Astrocyte (in vitro differentiated cells and primary cell): Measurements from ENCODE around the gene EGFR. TPM values are rescaled to one million over a fixed set of nuclear protein-coding genes. Genes with fewer than 3 reads are reported as not detected.

ENCODE experiments used
- DNase-seq: peaks from one replicate; pipeline ENCODE4 v3.0.0-alpha.2; 2010; ENCODE audit warnings: low read depth
- FAIRE-seq: peaks from 2 replicates; lab custom pipeline; 2011; peaks lifted over from hg19 to GRCh38; lab: Jason Lieb, UNC
- H2AFZ ChIP-seq: 2 replicates; pipeline ENCODE4 v1.6.0; 2012; ENCODE audit warnings: low read depth, low read length, inconsistent platforms
- H3K27ac ChIP-seq: 2 replicates; pipeline ENCODE4 v1.5.1; 2011; ENCODE audit warnings: low read depth, low read length, inconsistent platforms
- H3K27me3 ChIP-seq: 2 replicates; pipeline ENCODE4 v1.6.0; 2011; ENCODE audit warnings: low read length, inconsistent platforms; ENCODE audit not compliant: insufficient read depth
- H3K36me3 ChIP-seq: 2 replicates; pipeline ENCODE4 v1.5.1; 2011; ENCODE audit warnings: low read length, inconsistent platforms; ENCODE audit not compliant: insufficient read depth
- H3K4me1 ChIP-seq: 2 replicates; pipeline ENCODE4 v1.5.1; 2011; ENCODE audit warnings: low read length, inconsistent platforms; ENCODE audit not compliant: insufficient read depth
- H3K4me2 ChIP-seq: 2 replicates; pipeline ENCODE4 v1.6.0; 2012; ENCODE audit warnings: low read length, inconsistent platforms
- H3K4me3 ChIP-seq: 2 replicates; pipeline ENCODE4 v1.5.1; 2011; ENCODE audit warnings: low read depth, mild to moderate bottlenecking, low read length, inconsistent platforms; ENCODE audit not compliant: insufficient read depth
- H3K79me2 ChIP-seq: 2 replicates; pipeline ENCODE4 v1.6.0; 2012; ENCODE audit warnings: mild to moderate bottlenecking, low read length, inconsistent platforms; ENCODE audit not compliant: insufficient read depth
- H3K9ac ChIP-seq: 2 replicates; pipeline ENCODE4 v1.6.0; 2012; ENCODE audit warnings: mild to moderate bottlenecking, low read length, inconsistent platforms
- H3K9me3 ChIP-seq: 2 replicates; pipeline ENCODE4 v1.5.1; 2012; ENCODE audit warnings: low read depth, mild to moderate bottlenecking, low read length, inconsistent platforms; ENCODE audit not compliant: insufficient read depth
- H4K20me1 ChIP-seq: 2 replicates; pipeline ENCODE4 v1.6.0; 2012; ENCODE audit warnings: low read length, inconsistent platforms; ENCODE audit not compliant: insufficient read depth
- H3K27ac Mint-ChIP-seq: one replicate; pipeline ENCODE4 v1.8.0; 2021; ENCODE audit warnings: mild to moderate bottlenecking, mixed read lengths; ENCODE audit not compliant: unreplicated experiment
- H3K27me3 Mint-ChIP-seq: one replicate; pipeline ENCODE4 v1.8.0; 2021; ENCODE audit warnings: low read depth, mixed read lengths; ENCODE audit not compliant: unreplicated experiment
- H3K36me3 Mint-ChIP-seq: one replicate; pipeline ENCODE4 v1.8.0; 2021; ENCODE audit warnings: low read depth, mixed read lengths; ENCODE audit not compliant: unreplicated experiment
- H3K4me1 Mint-ChIP-seq: one replicate; pipeline ENCODE4 v1.8.0; 2021; ENCODE audit warnings: low read depth, mixed read lengths; ENCODE audit not compliant: unreplicated experiment
- H3K4me3 Mint-ChIP-seq: one replicate; pipeline ENCODE4 v1.8.0; 2021; ENCODE audit warnings: mild to moderate bottlenecking, moderate library complexity, mixed read lengths; ENCODE audit not compliant: unreplicated experiment
- H3K9me3 Mint-ChIP-seq: one replicate; pipeline ENCODE4 v1.8.0; 2021; ENCODE audit warnings: mild to moderate bottlenecking, mixed read lengths; ENCODE audit not compliant: unreplicated experiment
- EZH2 ChIP-seq: IDR thresholded peaks from 2 replicates; pipeline ENCODE4 v1.6.1; 2012; ENCODE audit warnings: mild to moderate bottlenecking, low read length, inconsistent platforms; ENCODE audit not compliant: insufficient read depth
- total RNA-seq: library from RNA; stranded (reverse); gene quantifications from 2 replicates; pipeline ENCODE4 v1.2.1, GENCODE V29; 2021
- TF ChIP-seq, protein P1 (sequence below): IDR thresholded peaks from 2 replicates; pipeline ENCODE4 v1.5.1; 2011; ENCODE audit warnings: low read depth, mild to moderate bottlenecking, inconsistent platforms, low read length, moderate library complexity; ENCODE audit not compliant: insufficient read depth

EGFR gene
- total RNA-seq, 1 donor from 2014 or later, result 27.3 TPM

DNA sequence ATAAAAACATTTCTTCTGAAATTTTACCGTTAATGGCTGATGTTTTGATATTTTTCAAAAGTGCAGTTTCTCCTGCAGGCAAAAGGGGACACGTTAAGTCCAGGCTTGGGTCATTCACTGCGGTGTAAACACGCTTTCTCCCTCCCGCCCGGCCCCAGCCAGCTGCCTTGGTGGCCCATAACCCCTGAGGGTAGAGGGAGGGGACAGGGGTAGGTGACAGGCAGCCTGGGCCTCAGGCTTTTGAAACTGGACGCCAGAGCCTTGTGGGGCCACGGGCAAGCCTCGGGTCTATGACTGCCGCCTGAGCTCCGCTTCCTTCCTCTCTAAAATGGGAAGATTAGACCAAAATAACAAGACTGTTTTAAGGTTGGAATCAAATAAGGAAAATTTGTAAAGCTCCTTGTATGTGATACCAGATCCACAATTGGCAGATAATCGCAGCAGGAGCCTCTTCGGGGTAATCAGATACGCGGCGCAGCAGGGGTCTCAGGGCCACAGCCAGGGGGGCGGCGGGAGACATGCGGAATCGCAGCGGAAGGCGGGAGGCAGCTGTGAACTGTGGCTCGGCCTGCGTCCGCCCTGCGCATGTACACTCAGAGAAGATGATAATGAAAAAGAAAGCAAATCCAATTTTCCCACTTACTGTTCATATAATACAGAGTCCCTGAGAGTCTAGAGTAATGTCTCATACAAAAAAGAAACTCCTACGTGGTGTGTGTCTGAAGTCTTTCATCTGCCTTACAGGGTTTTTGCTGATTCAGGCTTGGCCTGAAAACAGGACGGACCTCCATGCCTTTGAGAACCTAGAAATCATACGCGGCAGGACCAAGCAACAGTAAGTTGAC, 138.3 kb downstream of the EGFR start:
- Histone ChIP-seq H4K20me1 (no peaks in the 10 kb centered on the region), H3K27ac (peak overlapping the region; percentile 73), H3K36me3 (peaks cover 47% of the 10 kb centered on the region), H3K4me2 (peak overlapping the region; percentile 21), H3K79me2 (peaks cover 4% of the 10 kb centered on the region), H3K4me1 (peaks cover 53% of the 10 kb centered on the region), H3K4me3 (no peak overlapping the region), H2AFZ (no peak overlapping the region), H3K9me3 (no peaks in the 10 kb centered on the region), H3K27me3 (no peaks in the 10 kb centered on the region), H3K9ac (peak overlapping the region; percentile 56)
- no peak overlapping the region for H3K27ac Mint-ChIP-seq
- no peak for DNase-seq
- no peaks in the 10 kb centered on the region for H3K27me3 Mint-ChIP-seq
- peaks cover 33% of the 10 kb centered on the region for H3K4me1 Mint-ChIP-seq
- H3K36me3 Mint-ChIP-seq, result peaks cover 12% of the 10 kb centered on the region
- no peaks in the 10 kb centered on the region for H3K9me3 Mint-ChIP-seq
- TF ChIP-seq, protein P1, sequence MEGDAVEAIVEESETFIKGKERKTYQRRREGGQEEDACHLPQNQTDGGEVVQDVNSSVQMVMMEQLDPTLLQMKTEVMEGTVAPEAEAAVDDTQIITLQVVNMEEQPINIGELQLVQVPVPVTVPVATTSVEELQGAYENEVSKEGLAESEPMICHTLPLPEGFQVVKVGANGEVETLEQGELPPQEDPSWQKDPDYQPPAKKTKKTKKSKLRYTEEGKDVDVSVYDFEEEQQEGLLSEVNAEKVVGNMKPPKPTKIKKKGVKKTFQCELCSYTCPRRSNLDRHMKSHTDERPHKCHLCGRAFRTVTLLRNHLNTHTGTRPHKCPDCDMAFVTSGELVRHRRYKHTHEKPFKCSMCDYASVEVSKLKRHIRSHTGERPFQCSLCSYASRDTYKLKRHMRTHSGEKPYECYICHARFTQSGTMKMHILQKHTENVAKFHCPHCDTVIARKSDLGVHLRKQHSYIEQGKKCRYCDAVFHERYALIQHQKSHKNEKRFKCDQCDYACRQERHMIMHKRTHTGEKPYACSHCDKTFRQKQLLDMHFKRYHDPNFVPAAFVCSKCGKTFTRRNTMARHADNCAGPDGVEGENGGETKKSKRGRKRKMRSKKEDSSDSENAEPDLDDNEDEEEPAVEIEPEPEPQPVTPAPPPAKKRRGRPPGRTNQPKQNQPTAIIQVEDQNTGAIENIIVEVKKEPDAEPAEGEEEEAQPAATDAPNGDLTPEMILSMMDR, result no peak
- TF ChIP-seq EZH2, result no peak
- FAIRE-seq, result no peak
- H3K4me3 Mint-ChIP-seq, result no peak overlapping the region

DNA sequence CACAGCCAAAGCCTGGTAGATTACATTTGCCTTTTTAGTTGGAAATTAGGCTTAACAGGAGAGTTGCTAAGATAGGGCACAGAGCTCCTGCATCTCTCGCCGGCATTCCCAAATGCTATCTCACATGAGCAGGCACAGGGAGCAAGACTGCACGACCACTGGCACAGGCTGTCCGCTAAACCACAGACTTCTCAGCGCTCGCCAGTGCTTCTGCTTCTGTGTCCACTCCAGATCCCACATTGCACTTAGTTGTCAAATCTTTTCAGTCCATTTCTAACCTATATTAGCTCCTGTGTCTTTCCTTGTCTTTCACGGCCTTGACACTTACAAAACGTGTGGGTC, 138.9 kb downstream of the EGFR start:
- peak overlapping the region; percentile 73 for H3K27ac ChIP-seq
- no peak for FAIRE-seq

More for the DNA sequence above, 138.9 kb downstream of the EGFR start:
- no peaks in the 10 kb centered on the region for H4K20me1 ChIP-seq
- peak overlapping the region; percentile 36 for H3K4me2 ChIP-seq
- H3K27ac Mint-ChIP-seq, result no peak overlapping the region
- peaks cover 45% of the 10 kb centered on the region for H3K36me3 ChIP-seq
- peaks cover 4% of the 10 kb centered on the region for H3K79me2 ChIP-seq
- no peak overlapping the region for H3K4me3 Mint-ChIP-seq
- TF ChIP-seq, protein P1, result no peak
- no peak for TF ChIP-seq EZH2
- H3K4me1 Mint-ChIP-seq, result peaks cover 32% of the 10 kb centered on the region
- H3K4me3 ChIP-seq, result no peak overlapping the region
- DNase-seq, result no peak
- peaks cover 53% of the 10 kb centered on the region for H3K4me1 ChIP-seq
- no peaks in the 10 kb centered on the region for H3K9me3 Mint-ChIP-seq
- peak overlapping the region; percentile 56 for H3K9ac ChIP-seq
- no peaks in the 10 kb centered on the region for H3K9me3 ChIP-seq
- no peak overlapping the region for H2AFZ ChIP-seq
- H3K27me3 ChIP-seq, result no peaks in the 10 kb centered on the region
- peaks cover 10% of the 10 kb centered on the region for H3K36me3 Mint-ChIP-seq
- H3K27me3 Mint-ChIP-seq, result no peaks in the 10 kb centered on the region
